WI38 (cell line): ENCODE results near the gene RMND5B.

Experiments
- H3K4me3 ChIP-seq: 2 replicates; pipeline ENCODE4 v1.5.1; 2011; ENCODE audit warnings: low read depth, mild to moderate bottlenecking, control low read depth, low read length
- CTCF ChIP-seq: IDR thresholded peaks from 2 replicates; pipeline ENCODE4 v1.5.1; 2012; ENCODE audit warnings: low read depth, mild to moderate bottlenecking, control low read depth, low read length

Gene RMND5B

GRCh38 chr5:178180141-178180863 is 49.5 kb downstream of the RMND5B start:
- H3K4me3 ChIP-seq, result no peak overlapping the region
- no peak for TF ChIP-seq CTCF

GRCh38 chr5:178182158-178182876 is 51.5 kb downstream of the RMND5B start:
- no peak overlapping the region for H3K4me3 ChIP-seq
- TF ChIP-seq CTCF, result no peak

- TF ChIP-seq CTCF, result no peak
- H3K4me3 ChIP-seq, result no peak overlapping the region
These were observed 55.6 kb downstream of the RMND5B start for GRCh38 chr5:178186427-178186826.

- no peak within 1 kb of the TSS for H3K4me3 ChIP-seq
- TF ChIP-seq CTCF, result no peak
These were observed 56.2 kb downstream of the RMND5B start, which contains the start of gene GMCL2 for GRCh38 chr5:178187014-178187413. GMCL2 (minus strand) TSS chr5:178187371; CDS start chr5:178187299, 72 bp downstream.

- no peak for TF ChIP-seq CTCF
- H3K4me3 ChIP-seq, result no peak overlapping the region
These were observed 58.6 kb downstream of the RMND5B start for GRCh38 chr5:178189433-178189832.

- no peak overlapping the region for H3K4me3 ChIP-seq
- no peak for TF ChIP-seq CTCF
These were observed 60.8 kb downstream of the RMND5B start for GRCh38 chr5:178191661-178192060.

- H3K4me3 ChIP-seq, result no peak overlapping the region
- no peak for TF ChIP-seq CTCF
These were observed 61.4 kb downstream of the RMND5B start for GRCh38 chr5:178192244-178192643.
